CD14-positive monocyte (primary cell): ENCODE results near the gene WDR5. TPM values are rescaled to one million over a fixed set of nuclear protein-coding genes. Genes with fewer than 3 reads are reported as not detected.

Experiments
- DNase-seq, 3 donors: peaks; one replicate each; pipeline ENCODE4 v3.0.0-alpha.2; 2011 to 2022
- H2AFZ ChIP-seq: 2 replicates; pipeline ENCODE4 v1.6.0; 2012; ENCODE audit warnings: mild to moderate bottlenecking, low read depth, low read length, inconsistent platforms; ENCODE audit not compliant: insufficient read depth, poor library complexity, severe bottlenecking
- H3K27ac ChIP-seq, 2 donors: 1 replicate in 1 of 2; 2 replicates in 1 of 2; pipeline ENCODE4 v1.5.1; 2012 to 2013; ENCODE audit warnings: low read length in 2 of 2, control low read depth in 1 of 2, inconsistent platforms in 1 of 2, low read depth in 1 of 2, mild to moderate bottlenecking in 1 of 2
- H3K27me3 ChIP-seq, 2 donors: one replicate each; pipeline versions ENCODE4 v1.6.0 to v1.6.1; 2011 to 2013; ENCODE audit warnings: low read length in 2 of 2; ENCODE audit not compliant: control insufficient read depth in 2 of 2, insufficient read depth in 2 of 2
- H3K36me3 ChIP-seq, 2 donors: replicated peaks in 1 of 2; 1 replicate in 1 of 2; 2 replicates in 1 of 2; pipeline versions ENCODE4 v1.5.1 to v1.6.1; 2012 to 2013; ENCODE audit warnings: low read length in 2 of 2, control low read depth in 1 of 2, inconsistent platforms in 1 of 2, mild to moderate bottlenecking in 1 of 2; ENCODE audit not compliant: insufficient read depth in 2 of 2, control insufficient read depth in 1 of 2
- H3K4me1 ChIP-seq, 2 donors: 1 replicate in 1 of 2; 2 replicates in 1 of 2; pipeline versions ENCODE4 v1.5.1 to v1.6.1; 2012 to 2013; ENCODE audit warnings: low read length in 2 of 2, control low read depth in 1 of 2, inconsistent platforms in 1 of 2, mild to moderate bottlenecking in 1 of 2, moderate library complexity in 1 of 2; ENCODE audit not compliant: insufficient read depth in 2 of 2, control insufficient read depth in 1 of 2
- H3K4me2 ChIP-seq: replicated peaks from 2 replicates; pipeline ENCODE3; 2012; ENCODE audit warnings: low read length, moderate library complexity, mild to moderate bottlenecking; ENCODE audit not compliant: poor library complexity, severe bottlenecking; ENCODE audit errors: extremely low read depth
- H3K4me3 ChIP-seq, 3 experiments: fragments of 200-600 bp in 1 of 3; sonication (generic) in 1 of 3; replicated peaks in 1 of 3; 1 replicate in 2 of 3; 2 replicates in 1 of 3; pipeline ENCODE4 v1.5.1; 2011 to 2013; ENCODE audit warnings: low read length in 3 of 3, mild to moderate bottlenecking in 3 of 3, control low read depth in 2 of 3, low read depth in 2 of 3, inconsistent platforms in 1 of 3, moderate library complexity in 1 of 3
- H3K79me2 ChIP-seq: 2 replicates; pipeline ENCODE4 v1.6.0; 2012; ENCODE audit warnings: mild to moderate bottlenecking, control low read depth, inconsistent platforms, low read length, moderate library complexity; ENCODE audit not compliant: insufficient read depth
- H3K9ac ChIP-seq: 2 replicates; pipeline ENCODE4 v1.6.0; 2017; ENCODE audit warnings: low read length, mild to moderate bottlenecking; ENCODE audit not compliant: insufficient read depth, poor library complexity, severe bottlenecking
- H3K9me3 ChIP-seq, 2 donors: replicated peaks in 1 of 2; 1 replicate in 1 of 2; 2 replicates in 1 of 2; pipeline versions ENCODE4 v1.5.1 to v1.6.1; 2012 to 2013; ENCODE audit warnings: low read length in 2 of 2, control low read depth in 1 of 2; ENCODE audit not compliant: control insufficient read depth in 1 of 2, insufficient read depth in 1 of 2
- H4K20me1 ChIP-seq: 2 replicates; pipeline ENCODE4 v1.6.0; 2012; ENCODE audit warnings: mild to moderate bottlenecking, low read length, control low read depth, moderate library complexity; ENCODE audit not compliant: insufficient read depth
- H3K27ac Mint-ChIP-seq, 7 donors: one replicate each; pipeline ENCODE4 v1.8.0; 2020; ENCODE audit warnings: mild to moderate bottlenecking in 7 of 7, mixed read lengths in 7 of 7, moderate library complexity in 6 of 7, inconsistent platforms in 2 of 7
- H3K27me3 Mint-ChIP-seq, 3 donors: one replicate each; pipeline ENCODE4 v1.8.0; 2021 to 2022; ENCODE audit warnings: low read depth in 3 of 3, mild to moderate bottlenecking in 3 of 3, mixed read lengths in 3 of 3, moderate library complexity in 3 of 3, inconsistent platforms in 1 of 3
- H3K36me3 Mint-ChIP-seq, 2 donors: one replicate each; pipeline ENCODE4 v1.8.0; 2020; ENCODE audit warnings: mixed read lengths in 2 of 2, inconsistent platforms in 1 of 2, mild to moderate bottlenecking in 1 of 2
- H3K4me1 Mint-ChIP-seq: one replicate; pipeline ENCODE4 v1.8.0; 2020; ENCODE audit warnings: mild to moderate bottlenecking, mixed read lengths
- H3K4me3 Mint-ChIP-seq, 2 donors: one replicate each; pipeline ENCODE4 v1.8.0; 2020; ENCODE audit warnings: mild to moderate bottlenecking in 2 of 2, mixed read lengths in 2 of 2, moderate library complexity in 1 of 2
- H3K9me3 Mint-ChIP-seq, 7 donors: one replicate each; pipeline ENCODE4 v1.8.0; 2020 to 2022; ENCODE audit warnings: mixed read lengths in 7 of 7, mild to moderate bottlenecking in 6 of 7, moderate library complexity in 6 of 7, inconsistent platforms in 2 of 7
- WGBS: methylation state at CpG from one replicate; pipeline ENCODE4 v1.1.5; 2013; ENCODE audit warnings: missing lambda C conversion rate; ENCODE audit not compliant: insufficient coverage; 5-methylcytosine and 5-hydroxymethylcytosine counted together
- intact Hi-C, 2 donors: fragments of 100-400 bp; cut with micrococcal nuclease; formaldehyde crosslinking; loops; one replicate each; pipeline versions ENCODE4 v1.15.0 to v1.15.1; 2023
- polyA plus RNA-seq, 3 donors: library from polyadenylated mRNA; depleted of rRNA in 1 of 3; unstranded in 2 of 3; stranded (reverse) in 1 of 3; fragments of 300-500 nt in 2 of 3; fragments of >200 nt in 1 of 3; fragmentation: Illumina TruSeq in 2 of 3; gene quantifications; 1 replicate in 2 of 3; 2 replicates in 1 of 3; pipeline ENCODE4 v1.2.3, GENCODE V29; 2012 to 2021
- TF ChIP-seq, protein P1 (sequence below): fragments of 200-600 bp; IDR thresholded peaks from one replicate; pipeline ENCODE4 v1.8.0; 2022; ENCODE audit warnings: antibody characterized with exemption, mild to moderate bottlenecking

Gene WDR5
- polyA plus RNA-seq, 3 donors, result 8.7 to 17.3 (median 10.2) TPM

- DNase-seq, result peak in 1 of 3 donors; percentile 13
- H3K4me3 ChIP-seq, result peak overlapping the region; percentile 71 to 90 (median 84)
- intact Hi-C loops, result loop anchor here (5.0 kb wide), 1 partner anchor 69 kb away; the partner anchor contains the start of gene BRD3 (in 2 of the 2)
- no peaks in the 10 kb centered on the region for H3K27me3 Mint-ChIP-seq
- H3K9me3 ChIP-seq, result no peaks in the 10 kb centered on the region
- H3K4me2 ChIP-seq, result peak overlapping the region; percentile 92
- peaks cover 35 to 43% of the 10 kb centered on the region in 2 donors for H3K4me1 ChIP-seq
- peak overlapping the region; percentile 81 for H3K9ac ChIP-seq
- peak overlapping the region in 1 of 2 donors; percentile 70 for H3K27ac ChIP-seq
- H4K20me1 ChIP-seq, result peaks cover 40% of the 10 kb centered on the region
- H3K27ac Mint-ChIP-seq, result peak overlapping the region; percentile 69 to 82 (median 80)
- H3K9me3 Mint-ChIP-seq, result no peaks in the 10 kb centered on the region
- H3K27me3 ChIP-seq, result no peaks in the 10 kb centered on the region
- H3K4me1 Mint-ChIP-seq, result peaks cover 43% of the 10 kb centered on the region
- TF ChIP-seq, protein P1, sequence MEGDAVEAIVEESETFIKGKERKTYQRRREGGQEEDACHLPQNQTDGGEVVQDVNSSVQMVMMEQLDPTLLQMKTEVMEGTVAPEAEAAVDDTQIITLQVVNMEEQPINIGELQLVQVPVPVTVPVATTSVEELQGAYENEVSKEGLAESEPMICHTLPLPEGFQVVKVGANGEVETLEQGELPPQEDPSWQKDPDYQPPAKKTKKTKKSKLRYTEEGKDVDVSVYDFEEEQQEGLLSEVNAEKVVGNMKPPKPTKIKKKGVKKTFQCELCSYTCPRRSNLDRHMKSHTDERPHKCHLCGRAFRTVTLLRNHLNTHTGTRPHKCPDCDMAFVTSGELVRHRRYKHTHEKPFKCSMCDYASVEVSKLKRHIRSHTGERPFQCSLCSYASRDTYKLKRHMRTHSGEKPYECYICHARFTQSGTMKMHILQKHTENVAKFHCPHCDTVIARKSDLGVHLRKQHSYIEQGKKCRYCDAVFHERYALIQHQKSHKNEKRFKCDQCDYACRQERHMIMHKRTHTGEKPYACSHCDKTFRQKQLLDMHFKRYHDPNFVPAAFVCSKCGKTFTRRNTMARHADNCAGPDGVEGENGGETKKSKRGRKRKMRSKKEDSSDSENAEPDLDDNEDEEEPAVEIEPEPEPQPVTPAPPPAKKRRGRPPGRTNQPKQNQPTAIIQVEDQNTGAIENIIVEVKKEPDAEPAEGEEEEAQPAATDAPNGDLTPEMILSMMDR, result no peak
- H3K36me3 ChIP-seq, result peaks cover 17 to 31% of the 10 kb centered on the region in 2 donors
- peak overlapping the region; percentile 85 to 98 for H3K4me3 Mint-ChIP-seq
- peaks cover 21 to 22% of the 10 kb centered on the region in 2 donors for H3K36me3 Mint-ChIP-seq
- H3K79me2 ChIP-seq, result peaks cover 63% of the 10 kb centered on the region
- whole genome bisulfite sequencing, result under 1% methylated on average over 86 of the region's 93 CpGs
- peak overlapping the region; percentile 76 for H2AFZ ChIP-seq
Measured at GRCh38 chr9:134136118-134136995, 475 bp downstream of the WDR5 start.

DNA sequence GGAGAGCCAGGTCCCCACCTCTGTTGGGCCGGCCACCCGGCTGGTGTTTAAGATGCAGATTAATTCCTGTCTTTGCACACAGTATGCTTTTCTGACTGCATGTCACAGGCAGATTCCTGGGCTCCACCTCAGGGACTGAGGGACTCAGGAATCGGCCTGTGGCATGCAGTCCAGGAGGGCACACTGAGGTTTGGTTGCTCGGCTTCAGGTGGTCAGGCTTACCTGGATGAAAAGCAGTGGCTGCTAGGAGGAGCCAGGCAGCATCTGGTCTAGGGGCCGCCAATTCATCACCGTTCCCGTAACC, 1.1 kb downstream of the WDR5 start:
- H2AFZ ChIP-seq, result peak overlapping the region; percentile 76
- peaks cover 22 to 37% of the 10 kb centered on the region in 2 donors for H3K36me3 ChIP-seq
- H3K27me3 ChIP-seq, result no peaks in the 10 kb centered on the region
- no peaks in the 10 kb centered on the region for H3K27me3 Mint-ChIP-seq
- intact Hi-C loops, result loop anchor here (5.0 kb wide), 1 partner anchor 70 kb away; the partner anchor contains the start of gene BRD3 (in 2 of the 2)
- H3K27ac Mint-ChIP-seq, result peak overlapping the region in 5 of 7 donors; percentile 69 to 82 (median 74)
- H3K9ac ChIP-seq, result peak overlapping the region; percentile 81
- DNase-seq, result no peak
- peaks cover 35 to 43% of the 10 kb centered on the region in 2 donors for H3K4me1 ChIP-seq
- H3K4me1 Mint-ChIP-seq, result peaks cover 43% of the 10 kb centered on the region
- no peaks in the 10 kb centered on the region for H3K9me3 Mint-ChIP-seq
- no peaks in the 10 kb centered on the region for H3K9me3 ChIP-seq
- H3K4me2 ChIP-seq, result peak overlapping the region; percentile 92
- H3K79me2 ChIP-seq, result peaks cover 65% of the 10 kb centered on the region
- peak overlapping the region in 1 of 2 donors; percentile 70 for H3K27ac ChIP-seq
- WGBS, result 56% methylated on average over 7 of the region's 7 CpGs
- peaks cover 40% of the 10 kb centered on the region for H4K20me1 ChIP-seq
- H3K4me3 ChIP-seq, result peak overlapping the region; percentile 71 to 90 (median 84)
- TF ChIP-seq, protein P1, result no peak
- peak overlapping the region; percentile 85 to 98 for H3K4me3 Mint-ChIP-seq
- peaks cover 27 to 28% of the 10 kb centered on the region in 2 donors for H3K36me3 Mint-ChIP-seq
